Measurements from ENCODE around the gene LSMEM2. TPM values are rescaled to one million over a fixed set of nuclear protein-coding genes. Genes with fewer than 3 reads are reported as not detected.

Gene LSMEM2
- total RNA-seq, 1 experiment from 2014 or later, result 1.6 TPM

DNA sequence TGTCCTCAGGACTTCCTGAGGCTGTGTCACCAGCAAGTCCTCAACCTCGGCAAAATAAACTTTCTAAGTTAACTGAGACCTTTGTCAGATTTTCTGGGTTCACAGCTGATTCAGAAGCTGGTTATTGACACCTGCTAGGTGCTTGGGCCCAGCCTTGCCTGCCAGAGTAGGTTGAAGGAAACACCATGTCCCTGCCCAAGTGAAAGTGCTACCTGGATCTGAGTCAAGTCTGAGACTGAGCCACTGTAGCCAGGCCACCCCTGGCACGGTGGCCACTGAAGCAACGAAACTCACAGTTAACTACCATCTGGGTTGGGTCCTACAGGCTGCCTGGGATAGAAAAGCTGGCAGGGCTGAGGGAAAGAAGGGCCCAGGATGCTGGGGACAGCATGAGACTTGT is 35.5 kb downstream of the LSMEM2 start:
- no peak for DNase-seq (ENCODE audit: low spot score)
- in situ Hi-C loops (cut with HindIII; ENCODE audit: low sequenced_read_pairs), result no loop called here

DNA sequence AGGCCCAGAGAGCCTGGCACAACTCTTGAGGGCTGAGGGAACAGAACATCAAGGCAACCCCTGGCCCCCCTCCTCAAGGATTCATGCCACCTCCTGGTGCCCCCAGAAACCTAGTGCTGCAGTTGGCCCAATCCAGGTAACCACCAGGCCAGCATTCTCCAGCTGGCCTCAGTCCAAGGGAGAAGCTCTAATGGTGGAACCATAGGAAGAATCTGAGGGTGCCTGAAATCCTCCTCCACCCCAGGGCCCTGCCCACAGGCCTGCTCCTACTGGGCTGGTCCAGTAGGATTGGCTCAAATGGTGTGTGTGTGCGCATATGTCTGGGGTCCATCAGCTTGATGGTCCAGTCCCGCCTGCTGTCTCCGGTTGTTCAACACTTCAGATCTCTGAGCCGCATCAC is 35.9 kb downstream of the LSMEM2 start:
- in situ Hi-C loops (cut with HindIII; ENCODE audit: low sequenced_read_pairs), result no loop called here
- no peak for DNase-seq (ENCODE audit: low spot score)

DNA sequence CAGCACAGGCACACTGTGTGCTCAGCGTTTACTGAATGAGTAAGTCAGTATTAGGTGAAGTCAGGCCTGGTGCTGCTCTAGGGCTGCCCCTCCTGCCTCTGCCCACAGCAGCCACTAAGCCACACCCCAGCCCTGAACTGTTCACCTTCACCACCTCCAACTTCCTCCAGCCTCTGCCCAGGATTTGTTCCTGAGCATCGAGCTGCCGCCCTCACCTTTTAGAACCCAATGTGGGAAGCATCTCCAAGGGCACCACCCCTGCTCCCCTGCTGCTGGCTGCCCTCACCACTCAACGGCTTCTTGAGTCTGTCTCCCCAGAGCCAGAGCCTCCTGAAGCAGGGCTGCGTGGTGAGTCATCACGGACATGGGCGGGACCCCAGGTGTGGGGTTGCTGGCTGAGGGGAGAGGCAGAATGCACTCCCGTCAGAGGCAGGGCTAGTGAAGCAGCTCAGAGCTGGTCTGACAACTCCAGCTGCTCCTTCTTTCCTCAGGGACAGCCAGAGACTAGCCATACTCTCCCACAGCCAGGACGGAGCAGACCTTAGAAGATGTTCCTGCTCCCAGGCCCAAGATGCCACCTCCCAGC is 37.9 kb downstream of the LSMEM2 start:
- no peak for DNase-seq (ENCODE audit: low spot score)
- in situ Hi-C loops (cut with HindIII; ENCODE audit: low sequenced_read_pairs), result no loop called here

DNA sequence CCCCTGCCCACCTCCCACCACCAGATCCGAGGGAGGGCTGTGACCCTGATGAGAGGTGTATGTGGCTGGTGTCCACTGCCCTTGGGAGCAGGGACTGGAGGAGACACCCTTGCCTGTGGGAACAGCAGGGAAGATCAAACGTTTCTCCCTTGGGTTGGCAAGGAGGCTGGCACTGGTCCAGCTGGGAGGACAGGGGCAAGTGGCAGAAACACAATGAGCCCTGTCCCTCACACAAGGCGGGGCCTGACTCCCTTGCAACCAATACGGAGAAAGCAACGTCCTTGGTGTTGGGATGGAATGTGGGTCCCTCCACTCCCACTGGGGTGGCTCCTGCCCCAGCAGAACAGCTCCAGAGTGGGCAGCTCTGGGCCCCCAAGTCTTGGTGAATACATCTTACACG is 38.4 kb downstream of the LSMEM2 start:
- in situ Hi-C loops (cut with HindIII; ENCODE audit: low sequenced_read_pairs), result no loop called here
- DNase-seq (ENCODE audit: low spot score), result no peak

DNA sequence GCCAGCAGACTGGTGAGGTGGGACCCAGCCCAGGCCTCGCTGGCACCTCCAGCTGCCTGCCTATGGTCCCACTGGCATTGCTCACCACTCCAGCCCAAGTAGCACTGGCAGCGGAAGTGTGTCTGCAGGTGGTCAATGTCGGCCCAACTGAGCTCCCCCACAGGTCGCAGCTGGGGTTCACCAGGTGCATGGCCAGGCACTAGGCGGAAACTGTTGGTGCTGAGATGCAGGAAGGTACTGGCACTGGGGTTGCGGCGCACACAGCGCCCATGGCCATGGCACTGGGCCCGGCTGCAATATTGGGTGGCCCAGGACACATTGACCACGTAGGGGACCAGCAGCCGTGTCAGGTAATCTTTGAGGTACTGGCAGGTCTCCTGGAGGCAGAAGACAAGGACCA is 39.3 kb downstream of the LSMEM2 start:
- in situ Hi-C loops (cut with HindIII; ENCODE audit: low sequenced_read_pairs), result no loop called here
- no peak for DNase-seq (ENCODE audit: low spot score)

DNA sequence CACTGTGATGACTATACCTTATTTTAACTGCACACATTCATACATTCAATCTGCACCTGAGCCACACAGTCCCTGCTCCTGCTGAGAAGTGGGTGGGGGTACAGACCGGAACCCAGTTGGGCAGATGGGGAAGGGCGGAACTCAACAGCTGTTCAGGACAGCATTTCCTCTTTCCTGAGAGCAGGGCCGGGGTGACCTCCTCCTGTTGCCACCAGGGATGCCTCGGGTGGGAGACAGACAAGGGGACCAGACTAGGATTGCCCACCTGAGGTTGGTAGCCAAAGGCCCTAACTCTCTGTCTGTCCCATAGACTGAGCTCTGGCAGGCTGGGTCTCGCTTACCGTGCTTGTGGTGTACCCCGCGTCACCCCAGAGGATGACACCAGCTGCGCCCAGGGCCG is 39.7 kb downstream of the LSMEM2 start:
- no peak for DNase-seq (ENCODE audit: low spot score)
- in situ Hi-C loops (cut with HindIII; ENCODE audit: low sequenced_read_pairs), result no loop called here

DNA sequence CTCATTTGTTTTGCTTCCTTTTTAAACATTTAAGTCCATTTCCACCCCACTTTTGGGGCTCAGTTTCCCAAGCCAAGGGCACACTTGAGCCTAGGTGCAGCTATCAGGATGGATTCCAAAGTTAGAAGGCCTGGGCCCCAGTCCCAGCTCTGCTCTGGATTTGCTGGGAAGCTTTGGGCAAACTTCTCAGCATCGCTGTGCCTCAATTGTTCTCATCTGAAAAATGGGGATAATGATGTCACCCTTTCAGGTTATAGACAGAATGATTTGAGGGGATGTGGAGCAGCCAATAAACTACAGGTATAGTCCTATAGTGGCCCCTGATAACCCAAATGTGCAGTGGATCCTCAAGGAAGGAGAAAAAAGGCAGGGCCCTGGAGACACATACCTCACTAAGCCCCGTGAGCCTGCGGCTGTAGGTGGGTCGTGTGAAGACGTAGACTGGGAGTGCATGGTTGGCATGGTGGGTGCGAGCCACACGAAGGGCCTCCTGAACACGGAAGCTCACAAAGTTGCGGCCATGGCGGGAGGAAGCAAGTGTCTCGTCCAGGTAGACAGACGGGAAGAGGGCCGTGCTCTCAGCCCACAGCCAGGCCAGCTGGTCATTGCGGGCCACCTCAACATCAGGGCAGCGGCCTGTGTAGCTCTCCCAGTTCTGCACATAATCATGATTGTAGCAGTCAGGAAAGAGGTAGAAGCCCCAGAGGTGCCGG is 40.5 kb downstream of the LSMEM2 start:
- in situ Hi-C loops (cut with HindIII; ENCODE audit: low sequenced_read_pairs), result no loop called here
- DNase-seq (ENCODE audit: low spot score), result no peak

DNA sequence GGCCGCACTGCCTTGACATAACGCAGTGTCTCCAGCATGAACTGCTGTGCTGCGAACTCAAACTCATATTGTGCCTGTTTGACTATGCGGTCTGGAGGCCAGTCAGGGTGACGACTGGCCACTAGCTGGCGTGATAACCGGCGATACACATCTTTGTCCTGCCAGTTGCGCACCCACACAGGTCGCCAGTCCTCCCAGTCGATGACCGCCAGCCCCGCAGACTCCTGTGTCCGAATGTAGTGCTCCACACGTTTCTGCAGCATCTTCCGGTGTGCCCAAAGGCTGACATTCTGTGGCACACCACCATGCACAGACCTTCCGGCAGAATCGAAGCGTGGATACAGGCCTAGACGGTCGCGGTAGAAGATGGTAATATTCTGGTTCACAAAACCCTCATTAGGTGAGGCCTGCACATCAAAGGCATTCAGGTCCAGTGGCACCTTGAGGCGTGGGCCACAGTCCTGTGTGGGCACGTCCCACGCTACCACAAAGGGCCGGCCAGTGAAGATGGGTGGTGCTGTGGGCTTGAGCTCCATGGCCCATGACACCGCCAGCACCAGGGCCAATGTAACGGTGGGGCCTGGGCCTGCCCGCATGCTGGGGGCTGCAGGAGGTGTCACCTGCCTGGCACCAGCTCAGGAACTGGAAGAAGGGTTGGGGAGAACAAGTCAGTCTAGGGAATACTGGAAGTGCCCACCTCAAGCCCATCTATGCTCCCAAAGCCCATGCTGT is 41.2 kb downstream of the LSMEM2 start:
- in situ Hi-C loops (cut with HindIII; ENCODE audit: low sequenced_read_pairs), result no loop called here
- DNase-seq (ENCODE audit: low spot score), result peak; percentile 54

DNA sequence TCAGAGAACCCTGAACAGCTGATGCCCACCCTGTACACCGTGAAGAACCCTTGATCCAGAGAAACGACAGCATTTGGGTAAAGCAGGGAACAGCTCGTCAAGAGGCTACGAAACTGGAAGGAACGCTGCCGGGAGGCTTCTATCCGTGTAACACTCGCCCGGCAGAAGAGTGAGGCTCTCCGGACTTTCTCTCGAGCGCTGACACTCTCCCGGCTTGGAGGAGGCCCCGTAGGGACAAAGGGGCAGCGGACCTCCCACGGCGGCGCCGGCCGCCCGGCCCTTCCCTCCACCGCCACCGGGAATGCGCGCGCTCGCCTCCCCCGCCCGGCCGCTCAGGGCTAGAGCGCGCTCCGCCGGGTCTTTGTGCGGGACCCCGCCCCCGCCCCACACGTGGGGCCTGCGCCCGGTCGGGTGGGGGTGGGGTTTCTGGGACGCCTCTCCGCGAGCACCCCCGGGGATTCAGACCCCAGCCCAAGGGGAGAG is 42.0 kb downstream of the LSMEM2 start:
- in situ Hi-C loops (cut with HindIII; ENCODE audit: low sequenced_read_pairs), result no loop called here
- peak; percentile 79 for DNase-seq (ENCODE audit: low spot score)

DNA sequence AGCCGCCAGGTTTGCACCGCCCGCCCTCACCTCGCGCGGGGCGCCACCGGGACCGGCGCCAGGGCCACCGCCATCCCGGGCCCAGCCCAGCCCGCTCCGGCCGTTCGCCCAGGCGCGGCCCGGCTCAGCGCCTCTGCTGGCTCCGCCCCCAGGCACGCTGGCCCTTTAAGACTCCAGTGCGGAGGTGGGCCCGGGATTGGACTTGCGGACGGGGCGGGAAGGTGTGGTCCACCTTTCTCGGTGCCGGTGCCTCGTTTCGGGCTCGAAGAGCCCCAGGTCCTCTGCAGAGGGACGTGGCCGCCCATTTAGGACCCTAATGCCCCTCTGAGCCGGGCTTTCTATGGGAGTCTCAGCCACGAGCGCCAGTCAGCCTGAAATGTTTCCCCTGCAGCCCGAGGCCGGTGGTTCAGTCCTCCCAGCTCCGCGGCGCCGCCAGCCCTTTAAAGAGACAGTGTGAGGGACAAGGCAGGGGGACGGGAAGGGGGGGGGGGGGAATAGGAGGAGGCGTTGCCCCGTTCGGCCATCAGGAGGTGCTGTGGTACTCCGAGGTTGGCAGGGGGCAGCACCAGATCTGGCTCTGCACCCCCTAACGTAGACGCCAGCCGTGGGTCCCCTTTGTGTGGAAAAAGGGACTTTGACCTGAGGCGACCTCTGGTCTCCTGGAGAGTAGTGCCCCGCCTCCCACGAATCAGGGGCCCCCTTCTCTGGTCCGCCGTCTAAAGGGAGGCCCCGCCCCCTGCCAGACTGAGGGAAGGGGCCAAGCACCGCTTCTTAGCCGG is 42.6 kb downstream of the LSMEM2 start:
- in situ Hi-C loops (cut with HindIII; ENCODE audit: low sequenced_read_pairs), result no loop called here
- DNase-seq (ENCODE audit: low spot score), result peak; percentile 89

DNA sequence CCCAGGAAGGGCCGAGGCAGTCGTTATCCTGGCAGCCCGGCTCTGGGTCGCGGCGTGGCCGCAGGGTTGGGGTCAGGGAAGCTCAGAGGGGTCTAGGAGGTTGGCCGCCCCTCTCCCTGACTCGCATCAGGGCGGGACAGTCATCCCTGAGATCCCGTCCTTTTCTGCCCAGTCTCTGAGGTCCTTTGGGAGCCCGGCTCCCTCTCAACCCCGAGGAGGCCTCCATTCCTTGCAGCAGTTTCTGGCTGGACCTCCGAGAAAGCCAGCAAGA is 43.2 kb downstream of the LSMEM2 start:
- no peak for DNase-seq (ENCODE audit: low spot score)
- in situ Hi-C loops (cut with HindIII; ENCODE audit: low sequenced_read_pairs), result no loop called here

DNA sequence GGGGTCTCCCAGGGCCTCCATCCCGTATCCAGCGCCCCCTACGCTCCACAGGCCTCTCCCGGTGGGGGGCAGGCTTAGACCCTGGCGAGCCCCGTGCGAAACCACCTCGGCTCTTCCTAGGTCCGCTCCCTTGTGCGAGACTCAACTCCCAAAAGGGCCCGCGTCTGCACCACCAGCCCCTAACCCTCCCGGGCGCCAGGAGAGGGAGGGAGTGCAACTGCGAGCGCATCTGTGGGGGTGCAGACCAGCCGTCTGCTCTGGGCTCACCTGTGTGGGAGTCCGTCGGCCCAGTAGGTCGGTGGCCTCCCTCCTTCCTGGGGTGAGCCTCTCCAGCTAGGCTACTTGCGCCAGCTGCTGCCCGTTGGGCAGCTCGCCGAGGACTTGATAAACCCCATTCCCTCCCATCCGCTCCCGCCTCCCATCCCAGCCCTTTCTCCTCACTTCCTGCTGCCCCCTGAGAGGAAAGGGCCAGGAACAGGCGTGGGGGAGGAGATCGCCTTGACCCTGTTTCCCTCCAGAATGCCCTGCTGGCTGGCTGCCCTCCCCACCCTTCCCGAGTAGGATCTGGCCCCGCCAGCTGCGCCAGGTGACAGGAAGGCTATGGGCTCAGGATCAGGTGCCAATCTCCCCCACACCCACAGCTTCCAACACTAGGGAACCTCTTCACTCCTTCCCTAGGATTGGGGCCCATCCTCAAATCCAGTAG is 43.7 kb downstream of the LSMEM2 start, which contains the start of gene HYAL2:
HYAL2 (minus strand) TSS at position 360 of the 706 bp plus-strand sequence. CDS start 2,256 bp downstream, outside the sequence.
- in situ Hi-C loops (cut with HindIII; ENCODE audit: low sequenced_read_pairs), result no loop called here

DNA sequence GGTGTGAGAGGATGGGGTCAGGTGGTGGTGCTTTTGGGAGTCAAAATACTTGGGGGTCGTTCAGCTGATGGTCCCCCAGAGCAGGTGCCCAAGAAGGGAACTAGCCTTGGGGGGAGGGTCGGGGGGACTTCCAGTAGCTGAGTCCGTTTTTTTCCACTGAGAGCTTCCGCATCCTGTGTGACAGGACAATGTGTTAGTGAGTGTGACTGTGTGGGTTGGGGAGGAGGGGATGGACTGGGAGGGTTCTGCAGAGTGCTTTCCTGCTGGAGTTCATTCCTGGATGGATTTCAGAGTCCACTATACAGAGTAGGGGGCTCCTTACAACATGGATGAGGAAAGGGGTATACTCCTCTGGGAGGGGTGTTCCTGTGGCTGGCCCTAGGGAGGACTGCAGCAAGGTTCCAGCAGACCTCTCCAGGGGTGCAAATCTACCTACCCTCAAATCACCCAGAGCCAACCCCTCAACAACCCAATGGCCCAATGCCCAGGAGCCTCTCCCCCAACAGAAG is 44.3 kb downstream of the LSMEM2 start:
- no peak for DNase-seq (ENCODE audit: low spot score)
- in situ Hi-C loops (cut with HindIII; ENCODE audit: low sequenced_read_pairs), result no loop called here

More for the DNA sequence above, 43.7 kb downstream of the LSMEM2 start, which contains the start of gene HYAL2:
- DNase-seq (ENCODE audit: low spot score), result no peak

DNA sequence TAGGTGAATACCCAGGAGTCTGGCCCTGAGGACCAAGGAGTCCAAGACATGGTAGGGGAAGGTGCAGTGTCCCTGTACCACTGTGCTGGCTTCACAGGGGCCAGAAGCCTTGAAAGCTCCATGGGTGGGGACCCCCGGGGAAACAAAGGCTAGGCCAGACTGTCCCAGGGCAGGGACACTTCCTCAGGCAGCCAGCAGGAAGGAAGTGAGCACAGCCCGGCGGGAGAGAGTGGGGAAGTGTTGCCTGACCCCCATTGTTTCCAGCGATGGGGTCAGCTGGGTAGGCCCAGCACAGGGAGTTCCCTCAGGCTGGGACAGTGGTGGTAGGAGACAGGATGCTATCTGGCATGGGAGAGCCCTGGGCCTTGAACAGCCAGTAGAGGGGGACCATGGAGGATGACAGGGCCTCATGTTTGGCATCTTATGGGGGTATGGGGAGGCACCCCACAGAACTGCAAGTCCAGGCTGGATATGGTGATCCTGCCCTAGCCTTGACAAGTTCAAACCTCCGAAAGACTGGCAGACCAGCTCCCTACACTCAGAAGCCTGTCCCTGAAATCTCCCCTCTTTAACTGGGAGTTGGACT is 44.8 kb downstream of the LSMEM2 start:
- in situ Hi-C loops (cut with HindIII; ENCODE audit: low sequenced_read_pairs), result no loop called here
- no peak for DNase-seq (ENCODE audit: low spot score)

DNA sequence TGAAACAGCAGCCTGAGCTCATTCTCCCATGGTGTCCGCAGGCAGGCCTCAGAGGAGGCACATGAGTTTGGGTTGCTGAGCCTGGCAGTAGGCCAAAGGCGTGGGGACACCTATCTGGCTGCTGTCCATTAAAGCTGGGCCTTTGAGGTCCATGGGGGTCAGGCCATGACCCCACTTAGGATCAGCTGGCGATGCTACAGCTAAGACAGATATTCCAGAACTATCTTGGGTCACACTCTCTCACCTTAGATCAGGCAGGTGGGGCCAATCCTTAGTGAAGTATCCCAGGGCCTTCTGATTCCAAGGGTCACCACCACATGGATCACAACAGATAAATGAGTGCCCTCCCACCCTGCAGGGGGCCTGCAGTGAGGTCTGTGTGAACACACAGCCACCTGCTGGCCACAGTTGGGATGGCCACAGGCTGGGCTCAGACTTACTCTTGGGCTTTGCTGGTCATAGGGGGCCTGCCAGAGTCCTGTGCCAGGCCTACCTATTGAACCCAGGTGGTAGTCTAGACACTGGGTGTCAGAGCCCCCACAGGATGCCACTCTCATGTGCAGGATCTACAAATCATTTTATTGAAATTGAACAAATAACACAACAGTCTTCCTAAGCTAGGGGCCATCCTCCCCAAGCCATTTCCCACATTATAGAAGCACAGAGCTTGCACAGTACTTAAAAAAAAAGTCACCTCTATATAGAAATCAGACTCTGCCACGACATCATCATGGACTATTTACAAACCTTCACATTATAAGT is 45.6 kb downstream of the LSMEM2 start:
- DNase-seq (ENCODE audit: low spot score), result peak; percentile 74
- in situ Hi-C loops (cut with HindIII; ENCODE audit: low sequenced_read_pairs), result loop anchor here (5.0 kb wide), 1 partner anchor 82 kb away; no protein-coding TSS in a partner anchor

DNA sequence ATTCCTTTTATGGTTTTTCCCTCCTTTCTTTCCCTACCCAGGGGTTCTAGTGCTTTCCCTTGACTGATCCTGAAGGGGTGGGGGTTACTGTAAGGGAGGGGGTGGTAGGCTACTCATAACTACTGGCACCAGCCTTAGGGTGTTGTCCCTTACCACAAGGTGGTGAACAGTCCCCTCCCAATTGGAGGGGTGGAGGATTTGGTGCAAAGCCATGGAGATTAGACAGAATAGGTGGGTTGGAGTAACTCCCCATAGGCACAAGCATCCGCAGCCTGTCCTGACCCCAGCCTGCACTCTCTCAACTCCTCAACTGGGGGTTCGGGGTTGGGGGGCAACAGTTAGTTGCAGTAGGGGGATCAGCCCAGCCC is 46.2 kb downstream of the LSMEM2 start:
- DNase-seq (ENCODE audit: low spot score), result no peak
- in situ Hi-C loops (cut with HindIII; ENCODE audit: low sequenced_read_pairs), result loop anchor here (5.0 kb wide), 1 partner anchor 83 kb away; no protein-coding TSS in a partner anchor

DNA sequence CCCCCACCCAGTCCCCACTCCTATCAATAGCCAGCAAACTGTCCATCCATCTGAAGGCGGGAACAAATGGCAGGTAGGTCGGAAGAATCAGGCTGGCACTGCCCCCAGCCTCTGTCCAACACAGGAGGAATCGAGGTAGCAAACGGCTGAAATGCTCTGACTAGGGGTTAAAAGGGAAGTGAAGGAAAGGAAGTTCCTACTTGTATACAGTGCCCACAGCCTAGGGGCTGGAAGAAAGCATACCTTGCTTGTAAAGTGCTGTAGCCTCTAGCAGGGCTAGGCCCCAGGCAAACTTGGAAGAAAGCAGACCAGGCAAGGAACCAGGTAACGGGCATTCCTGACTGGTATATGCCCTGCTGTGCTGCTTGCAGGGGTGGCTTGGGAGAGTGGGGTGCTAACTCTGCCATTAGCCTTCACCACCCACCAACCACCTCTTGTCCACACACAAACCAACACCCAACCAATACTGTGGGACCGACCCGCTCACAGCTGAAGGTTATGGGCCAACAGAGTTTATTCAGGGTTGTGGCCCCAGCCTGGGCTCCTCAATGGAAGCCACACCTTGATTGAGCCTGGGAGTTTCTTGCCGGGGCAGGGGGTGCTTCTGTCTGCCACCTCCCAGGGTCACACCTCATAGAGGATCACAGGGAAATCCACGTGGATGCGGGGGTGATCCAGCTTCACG is 46.8 kb downstream of the LSMEM2 start:
- no peak for DNase-seq (ENCODE audit: low spot score)
- in situ Hi-C loops (cut with HindIII; ENCODE audit: low sequenced_read_pairs), result loop anchor here (5.0 kb wide), 1 partner anchor 83 kb away; no protein-coding TSS in a partner anchor

Measured in G401 (cell line).